ENCODE data around the gene ZNF750. TPM values are rescaled to one million over a fixed set of nuclear protein-coding genes. Genes with fewer than 3 reads are reported as not detected.

The ZNF750 gene
- total and polyA plus RNA-seq, 2 experiments from 2014 or later = 0.13 to 0.17 TPM

DNA sequence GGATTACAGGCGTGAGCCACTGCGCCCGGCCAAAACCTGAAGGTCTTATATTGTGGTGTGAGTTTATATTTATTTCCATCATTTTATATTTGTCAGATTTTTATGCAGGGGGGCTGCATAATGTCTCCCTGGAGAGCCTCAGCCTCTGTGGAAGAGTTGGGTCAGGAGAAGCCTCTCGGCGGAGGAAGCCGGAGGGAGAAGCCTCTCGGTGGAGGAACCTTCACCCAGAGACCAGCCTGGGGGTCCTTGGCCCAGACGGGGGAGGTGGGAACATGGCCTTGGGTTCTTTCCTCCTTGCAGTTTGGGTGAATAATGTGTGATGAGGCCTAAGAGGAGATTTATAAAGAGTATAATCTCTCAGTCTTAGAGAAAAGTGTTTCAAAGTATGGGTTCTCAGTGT lies 22.4 kb upstream of the ZNF750 start:
- H3K4me1 ChIP-seq (ENCODE audit: insufficient read depth) = no peaks in the 10 kb centered on the region
- H3K27ac ChIP-seq (ENCODE audit: low read depth) = no peak overlapping the region
- H3K9me2 ChIP-seq (ENCODE audit: insufficient read depth) = no peaks in the 10 kb centered on the region
- H2AFZ ChIP-seq = no peak overlapping the region
- H3K4me2 ChIP-seq = no peak overlapping the region
- H3K4me3 Mint-ChIP-seq = no peak overlapping the region
- ATAC-seq (no peak), DNase-seq (ENCODE audit: low spot score) (no peak)
- peaks cover 7% of the 10 kb centered on the region for H3K27me3 Mint-ChIP-seq (ENCODE audit: insufficient read depth, low read depth, poor library complexity)
- no peaks in the 10 kb centered on the region for H3K9me3 Mint-ChIP-seq
- H3K36me3 Mint-ChIP-seq (ENCODE audit: low read depth) = peaks cover 2% of the 10 kb centered on the region; the same call in 2 of the 3 replicates
- peaks cover 3% of the 10 kb centered on the region; the same call in 1 of the 2 replicates for H3K36me3 ChIP-seq (ENCODE audit: insufficient read depth)
- peaks cover 55% of the 10 kb centered on the region for H3K79me2 ChIP-seq (replicated peaks; ENCODE audit: insufficient read depth)
- H3K4me3 ChIP-seq = no peak overlapping the region
- no peaks in the 10 kb centered on the region for H3F3A ChIP-seq (replicated peaks; ENCODE audit: low read depth)
- 0 out of 2 replicates have a peak overlapping the region, but pooled peaks have one; percentile 66 for H3K27ac Mint-ChIP-seq
- TF ChIP-seq JUNB (IDR thresholded peaks at IDR 0.05; ENCODE audit: unreplicated experiment) (no peak), STAT1 (IDR thresholded peaks at IDR 0.05; ENCODE audit: unreplicated experiment) (no peak), CREB1 (CRISPR knock-in tag; IDR thresholded peaks at IDR 0.05; ENCODE audit: low read depth) (no peak), EZH2 (IDR thresholded peaks at IDR 0.05; ENCODE audit: low read depth, unreplicated experiment) (no peak), ZNF331 (CRISPR knock-in tag; IDR thresholded peaks at IDR 0.05; ENCODE audit: low read depth) (no peak), ZNF114 (CRISPR knock-in tag; IDR thresholded peaks at IDR 0.05) (no peak), EZH2phosphoT487 (IDR thresholded peaks at IDR 0.05; ENCODE audit: unreplicated experiment) (no peak), POLR2AphosphoS5 (IDR thresholded peaks at IDR 0.05; ENCODE audit: low read depth) (no peak), NANOG (IDR thresholded peaks at IDR 0.05; ENCODE audit: borderline replicate concordance) (no peak)
- TF ChIP-seq, protein P1, sequence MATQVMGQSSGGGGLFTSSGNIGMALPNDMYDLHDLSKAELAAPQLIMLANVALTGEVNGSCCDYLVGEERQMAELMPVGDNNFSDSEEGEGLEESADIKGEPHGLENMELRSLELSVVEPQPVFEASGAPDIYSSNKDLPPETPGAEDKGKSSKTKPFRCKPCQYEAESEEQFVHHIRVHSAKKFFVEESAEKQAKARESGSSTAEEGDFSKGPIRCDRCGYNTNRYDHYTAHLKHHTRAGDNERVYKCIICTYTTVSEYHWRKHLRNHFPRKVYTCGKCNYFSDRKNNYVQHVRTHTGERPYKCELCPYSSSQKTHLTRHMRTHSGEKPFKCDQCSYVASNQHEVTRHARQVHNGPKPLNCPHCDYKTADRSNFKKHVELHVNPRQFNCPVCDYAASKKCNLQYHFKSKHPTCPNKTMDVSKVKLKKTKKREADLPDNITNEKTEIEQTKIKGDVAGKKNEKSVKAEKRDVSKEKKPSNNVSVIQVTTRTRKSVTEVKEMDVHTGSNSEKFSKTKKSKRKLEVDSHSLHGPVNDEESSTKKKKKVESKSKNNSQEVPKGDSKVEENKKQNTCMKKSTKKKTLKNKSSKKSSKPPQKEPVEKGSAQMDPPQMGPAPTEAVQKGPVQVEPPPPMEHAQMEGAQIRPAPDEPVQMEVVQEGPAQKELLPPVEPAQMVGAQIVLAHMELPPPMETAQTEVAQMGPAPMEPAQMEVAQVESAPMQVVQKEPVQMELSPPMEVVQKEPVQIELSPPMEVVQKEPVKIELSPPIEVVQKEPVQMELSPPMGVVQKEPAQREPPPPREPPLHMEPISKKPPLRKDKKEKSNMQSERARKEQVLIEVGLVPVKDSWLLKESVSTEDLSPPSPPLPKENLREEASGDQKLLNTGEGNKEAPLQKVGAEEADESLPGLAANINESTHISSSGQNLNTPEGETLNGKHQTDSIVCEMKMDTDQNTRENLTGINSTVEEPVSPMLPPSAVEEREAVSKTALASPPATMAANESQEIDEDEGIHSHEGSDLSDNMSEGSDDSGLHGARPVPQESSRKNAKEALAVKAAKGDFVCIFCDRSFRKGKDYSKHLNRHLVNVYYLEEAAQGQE (IDR thresholded peaks at IDR 0.05; ENCODE audit: unreplicated experiment) = no peak
- TF ChIP-seq, protein P2, sequence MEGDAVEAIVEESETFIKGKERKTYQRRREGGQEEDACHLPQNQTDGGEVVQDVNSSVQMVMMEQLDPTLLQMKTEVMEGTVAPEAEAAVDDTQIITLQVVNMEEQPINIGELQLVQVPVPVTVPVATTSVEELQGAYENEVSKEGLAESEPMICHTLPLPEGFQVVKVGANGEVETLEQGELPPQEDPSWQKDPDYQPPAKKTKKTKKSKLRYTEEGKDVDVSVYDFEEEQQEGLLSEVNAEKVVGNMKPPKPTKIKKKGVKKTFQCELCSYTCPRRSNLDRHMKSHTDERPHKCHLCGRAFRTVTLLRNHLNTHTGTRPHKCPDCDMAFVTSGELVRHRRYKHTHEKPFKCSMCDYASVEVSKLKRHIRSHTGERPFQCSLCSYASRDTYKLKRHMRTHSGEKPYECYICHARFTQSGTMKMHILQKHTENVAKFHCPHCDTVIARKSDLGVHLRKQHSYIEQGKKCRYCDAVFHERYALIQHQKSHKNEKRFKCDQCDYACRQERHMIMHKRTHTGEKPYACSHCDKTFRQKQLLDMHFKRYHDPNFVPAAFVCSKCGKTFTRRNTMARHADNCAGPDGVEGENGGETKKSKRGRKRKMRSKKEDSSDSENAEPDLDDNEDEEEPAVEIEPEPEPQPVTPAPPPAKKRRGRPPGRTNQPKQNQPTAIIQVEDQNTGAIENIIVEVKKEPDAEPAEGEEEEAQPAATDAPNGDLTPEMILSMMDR (conservative IDR thresholded peaks at IDR 0.05; ENCODE audit: low read depth in 2 of 2) = no peak
- TF ChIP-seq, protein P3, sequence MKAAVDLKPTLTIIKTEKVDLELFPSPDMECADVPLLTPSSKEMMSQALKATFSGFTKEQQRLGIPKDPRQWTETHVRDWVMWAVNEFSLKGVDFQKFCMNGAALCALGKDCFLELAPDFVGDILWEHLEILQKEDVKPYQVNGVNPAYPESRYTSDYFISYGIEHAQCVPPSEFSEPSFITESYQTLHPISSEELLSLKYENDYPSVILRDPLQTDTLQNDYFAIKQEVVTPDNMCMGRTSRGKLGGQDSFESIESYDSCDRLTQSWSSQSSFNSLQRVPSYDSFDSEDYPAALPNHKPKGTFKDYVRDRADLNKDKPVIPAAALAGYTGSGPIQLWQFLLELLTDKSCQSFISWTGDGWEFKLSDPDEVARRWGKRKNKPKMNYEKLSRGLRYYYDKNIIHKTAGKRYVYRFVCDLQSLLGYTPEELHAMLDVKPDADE (IDR thresholded peaks at IDR 0.05) = no peak
- TF ChIP-seq, protein P4, sequence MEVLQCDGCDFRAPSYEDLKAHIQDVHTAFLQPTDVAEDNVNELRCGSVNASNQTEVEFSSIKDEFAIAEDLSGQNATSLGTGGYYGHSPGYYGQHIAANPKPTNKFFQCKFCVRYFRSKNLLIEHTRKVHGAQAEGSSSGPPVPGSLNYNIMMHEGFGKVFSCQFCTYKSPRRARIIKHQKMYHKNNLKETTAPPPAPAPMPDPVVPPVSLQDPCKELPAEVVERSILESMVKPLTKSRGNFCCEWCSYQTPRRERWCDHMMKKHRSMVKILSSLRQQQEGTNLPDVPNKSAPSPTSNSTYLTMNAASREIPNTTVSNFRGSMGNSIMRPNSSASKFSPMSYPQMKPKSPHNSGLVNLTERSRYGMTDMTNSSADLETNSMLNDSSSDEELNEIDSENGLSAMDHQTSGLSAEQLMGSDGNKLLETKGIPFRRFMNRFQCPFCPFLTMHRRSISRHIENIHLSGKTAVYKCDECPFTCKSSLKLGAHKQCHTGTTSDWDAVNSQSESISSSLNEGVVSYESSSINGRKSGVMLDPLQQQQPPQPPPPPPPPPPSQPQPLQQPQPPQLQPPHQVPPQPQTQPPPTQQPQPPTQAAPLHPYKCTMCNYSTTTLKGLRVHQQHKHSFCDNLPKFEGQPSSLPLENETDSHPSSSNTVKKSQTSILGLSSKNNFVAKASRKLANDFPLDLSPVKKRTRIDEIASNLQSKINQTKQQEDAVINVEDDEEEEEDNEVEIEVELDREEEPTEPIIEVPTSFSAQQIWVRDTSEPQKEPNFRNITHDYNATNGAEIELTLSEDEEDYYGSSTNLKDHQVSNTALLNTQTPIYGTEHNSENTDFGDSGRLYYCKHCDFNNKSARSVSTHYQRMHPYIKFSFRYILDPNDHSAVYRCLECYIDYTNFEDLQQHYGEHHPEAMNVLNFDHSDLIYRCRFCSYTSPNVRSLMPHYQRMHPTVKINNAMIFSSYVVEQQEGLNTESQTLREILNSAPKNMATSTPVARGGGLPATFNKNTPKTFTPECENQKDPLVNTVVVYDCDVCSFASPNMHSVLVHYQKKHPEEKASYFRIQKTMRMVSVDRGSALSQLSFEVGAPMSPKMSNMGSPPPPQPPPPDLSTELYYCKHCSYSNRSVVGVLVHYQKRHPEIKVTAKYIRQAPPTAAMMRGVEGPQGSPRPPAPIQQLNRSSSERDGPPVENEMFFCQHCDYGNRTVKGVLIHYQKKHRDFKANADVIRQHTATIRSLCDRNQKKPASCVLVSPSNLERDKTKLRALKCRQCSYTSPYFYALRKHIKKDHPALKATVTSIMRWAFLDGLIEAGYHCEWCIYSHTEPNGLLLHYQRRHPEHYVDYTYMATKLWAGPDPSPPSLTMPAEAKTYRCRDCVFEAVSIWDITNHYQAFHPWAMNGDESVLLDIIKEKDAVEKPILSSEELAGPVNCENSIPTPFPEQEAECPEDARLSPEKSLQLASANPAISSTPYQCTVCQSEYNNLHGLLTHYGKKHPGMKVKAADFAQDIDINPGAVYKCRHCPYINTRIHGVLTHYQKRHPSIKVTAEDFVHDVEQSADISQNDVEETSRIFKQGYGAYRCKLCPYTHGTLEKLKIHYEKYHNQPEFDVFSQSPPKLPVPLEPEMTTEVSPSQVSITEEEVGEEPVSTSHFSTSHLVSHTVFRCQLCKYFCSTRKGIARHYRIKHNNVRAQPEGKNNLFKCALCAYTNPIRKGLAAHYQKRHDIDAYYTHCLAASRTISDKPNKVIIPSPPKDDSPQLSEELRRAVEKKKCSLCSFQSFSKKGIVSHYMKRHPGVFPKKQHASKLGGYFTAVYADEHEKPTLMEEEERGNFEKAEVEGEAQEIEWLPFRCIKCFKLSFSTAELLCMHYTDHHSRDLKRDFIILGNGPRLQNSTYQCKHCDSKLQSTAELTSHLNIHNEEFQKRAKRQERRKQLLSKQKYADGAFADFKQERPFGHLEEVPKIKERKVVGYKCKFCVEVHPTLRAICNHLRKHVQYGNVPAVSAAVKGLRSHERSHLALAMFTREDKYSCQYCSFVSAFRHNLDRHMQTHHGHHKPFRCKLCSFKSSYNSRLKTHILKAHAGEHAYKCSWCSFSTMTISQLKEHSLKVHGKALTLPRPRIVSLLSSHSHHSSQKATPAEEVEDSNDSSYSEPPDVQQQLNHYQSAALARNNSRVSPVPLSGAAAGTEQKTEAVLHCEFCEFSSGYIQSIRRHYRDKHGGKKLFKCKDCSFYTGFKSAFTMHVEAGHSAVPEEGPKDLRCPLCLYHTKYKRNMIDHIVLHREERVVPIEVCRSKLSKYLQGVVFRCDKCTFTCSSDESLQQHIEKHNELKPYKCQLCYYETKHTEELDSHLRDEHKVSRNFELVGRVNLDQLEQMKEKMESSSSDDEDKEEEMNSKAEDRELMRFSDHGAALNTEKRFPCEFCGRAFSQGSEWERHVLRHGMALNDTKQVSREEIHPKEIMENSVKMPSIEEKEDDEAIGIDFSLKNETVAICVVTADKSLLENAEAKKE (CRISPR knock-in tag; IDR thresholded peaks at IDR 0.05) = no peak
- H3K4me1 Mint-ChIP-seq = peaks cover 34% of the 10 kb centered on the region
- peaks cover 3% of the 10 kb centered on the region; the same call in 1 of the 2 replicates for H4K20me1 ChIP-seq (replicated peaks; ENCODE audit: insufficient read depth)
- H3K27me3 ChIP-seq (ENCODE audit: insufficient read depth) = no peaks in the 10 kb centered on the region

All from GM23338 (cell line).